GM23248 (cell line): Measurements from ENCODE around the gene LAPTM4A. TPM values are rescaled to one million over a fixed set of nuclear protein-coding genes. Genes with fewer than 3 reads are reported as not detected.

ENCODE experiments used
- DNase-seq: peaks from one replicate; pipeline ENCODE4 v3.0.0-alpha.2; 2015
- H2AFZ ChIP-seq: fragments of 200-600 bp; sonication (generic); 2 replicates; pipeline ENCODE4 v1.6.1; 2016; ENCODE audit warnings: antibody characterized with exemption
- H3F3A ChIP-seq: fragments of 200-600 bp; sonication (generic); 2 replicates; pipeline ENCODE4 v1.6.1; 2016; ENCODE audit warnings: mild to moderate bottlenecking, antibody characterized with exemption, mixed run types; ENCODE audit not compliant: insufficient read depth
- H3K27ac ChIP-seq: fragments of 200-600 bp; sonication (generic); 2 replicates; pipeline ENCODE4 v1.5.1; 2016; ENCODE audit warnings: mild to moderate bottlenecking
- H3K27me3 ChIP-seq: fragments of 200-600 bp; sonication (generic); replicated peaks from 2 replicates; pipeline ENCODE4 v1.6.1; 2016; ENCODE audit warnings: mild to moderate bottlenecking; ENCODE audit not compliant: insufficient read depth
- H3K36me3 ChIP-seq: fragments of 200-600 bp; sonication (generic); 2 replicates; pipeline ENCODE4 v1.6.1; 2016; ENCODE audit warnings: low read depth, mild to moderate bottlenecking
- H3K4me1 ChIP-seq: fragments of 200-600 bp; sonication (generic); 2 replicates; pipeline ENCODE4 v1.6.1; 2016; ENCODE audit warnings: mild to moderate bottlenecking; ENCODE audit not compliant: insufficient read depth
- H3K4me2 ChIP-seq: fragments of 200-600 bp; sonication (generic); one replicate; pipeline ENCODE4 v1.6.1; 2016; ENCODE audit warnings: mild to moderate bottlenecking; ENCODE audit not compliant: unreplicated experiment
- H3K4me3 ChIP-seq: fragments of 200-600 bp; sonication (generic); 2 replicates; pipeline ENCODE4 v1.5.1; 2016; ENCODE audit warnings: mild to moderate bottlenecking
- H3K79me2 ChIP-seq: fragments of 200-600 bp; sonication (generic); 2 replicates; pipeline ENCODE4 v1.6.1; 2016; ENCODE audit warnings: mild to moderate bottlenecking; ENCODE audit not compliant: insufficient read depth
- H3K9ac ChIP-seq: fragments of 200-600 bp; sonication (generic); 2 replicates; pipeline ENCODE4 v1.6.1; 2016; ENCODE audit warnings: mild to moderate bottlenecking
- H3K9me2 ChIP-seq: fragments of 200-600 bp; sonication (generic); 2 replicates; pipeline ENCODE4 v1.6.1; 2016; ENCODE audit warnings: mixed run types, mild to moderate bottlenecking, moderate library complexity; ENCODE audit not compliant: insufficient read depth
- H3K9me3 ChIP-seq: fragments of 200-600 bp; sonication (generic); one replicate; pipeline ENCODE4 v1.6.1; 2017; ENCODE audit warnings: low read depth
- H4K20me1 ChIP-seq: fragments of 200-600 bp; sonication (generic); 2 replicates; pipeline ENCODE4 v1.6.0; 2016; ENCODE audit not compliant: insufficient read depth
- EZH2 ChIP-seq: fragments of 200-600 bp; sonication (generic); IDR thresholded peaks from 2 replicates; pipeline ENCODE4 v1.6.1; 2018; ENCODE audit warnings: antibody characterized with exemption, mild to moderate bottlenecking; ENCODE audit not compliant: insufficient read depth, poor library complexity, severe bottlenecking
- EZH2phosphoT487 ChIP-seq: fragments of 200-600 bp; sonication (generic); IDR thresholded peaks from 2 replicates; pipeline ENCODE4 v1.6.1; 2018; ENCODE audit warnings: antibody characterized with exemption, moderate library complexity, mild to moderate bottlenecking, low read depth; ENCODE audit not compliant: insufficient read depth
- WGBS, 2 experiments: methylation state at CpG; one replicate each; pipeline ENCODE4 v1.1.6; 2015 to 2017; ENCODE audit warnings: low lambda C conversion rate in 2 of 2, low coverage in 1 of 2; ENCODE audit errors: missing lambda C conversion rate in 2 of 2; 5-methylcytosine and 5-hydroxymethylcytosine counted together
- in situ Hi-C: fragments of 300-500 bp; cut with MboI; formaldehyde crosslinking; loops from 2 replicates; pipeline ENCODE4 v1.15.0; 2020
- polyA plus RNA-seq: library from polyadenylated mRNA; unstranded; fragments of >200 nt; fragmentation: Nextera tagmentation; extraction: Ambion mirVana; gene quantifications from 2 replicates; pipeline ENCODE4 v1.2.1, GENCODE V29; 2016
- total RNA-seq: library from RNA; depleted of rRNA; stranded (reverse); fragments of >200 nt; shearing (Covaris generic); gene quantifications from 2 replicates; pipeline ENCODE4 v1.2.3, GENCODE V29; 2014

The LAPTM4A gene
- total and polyA plus RNA-seq, 2 experiments from 2014 or later = 363 to 752 TPM

- Histone ChIP-seq H3K36me3 (no peaks in the 10 kb centered on the region), H3K9ac (no peak overlapping the region), H4K20me1 (no peaks in the 10 kb centered on the region), H3K9me2 (no peaks in the 10 kb centered on the region), H3K4me1 (peaks cover 34% of the 10 kb centered on the region), H3F3A (peaks cover 40% of the 10 kb centered on the region), H3K9me3 (no peaks in the 10 kb centered on the region), H3K27ac (peak overlapping the region; percentile 99; the same call in 1 of the 2 replicates), H2AFZ (peak overlapping the region; percentile 36; the same call in 1 of the 2 replicates), H3K4me2 (no peak overlapping the region), H3K79me2 (no peaks in the 10 kb centered on the region), H3K27me3 (no peaks in the 10 kb centered on the region), H3K4me3 (no peak overlapping the region)
- in situ Hi-C loops = no loop called here
- DNase-seq = peak; percentile 46
- WGBS, 2 experiments = 39 to 41% methylated on average over 2 of the region's 2 CpGs
- TF ChIP-seq EZH2phosphoT487 (no peak), EZH2 (no peak)
Measured at GRCh38 chr2:20073460-20073859, 22.0 kb upstream of the LAPTM4A start.

DNA sequence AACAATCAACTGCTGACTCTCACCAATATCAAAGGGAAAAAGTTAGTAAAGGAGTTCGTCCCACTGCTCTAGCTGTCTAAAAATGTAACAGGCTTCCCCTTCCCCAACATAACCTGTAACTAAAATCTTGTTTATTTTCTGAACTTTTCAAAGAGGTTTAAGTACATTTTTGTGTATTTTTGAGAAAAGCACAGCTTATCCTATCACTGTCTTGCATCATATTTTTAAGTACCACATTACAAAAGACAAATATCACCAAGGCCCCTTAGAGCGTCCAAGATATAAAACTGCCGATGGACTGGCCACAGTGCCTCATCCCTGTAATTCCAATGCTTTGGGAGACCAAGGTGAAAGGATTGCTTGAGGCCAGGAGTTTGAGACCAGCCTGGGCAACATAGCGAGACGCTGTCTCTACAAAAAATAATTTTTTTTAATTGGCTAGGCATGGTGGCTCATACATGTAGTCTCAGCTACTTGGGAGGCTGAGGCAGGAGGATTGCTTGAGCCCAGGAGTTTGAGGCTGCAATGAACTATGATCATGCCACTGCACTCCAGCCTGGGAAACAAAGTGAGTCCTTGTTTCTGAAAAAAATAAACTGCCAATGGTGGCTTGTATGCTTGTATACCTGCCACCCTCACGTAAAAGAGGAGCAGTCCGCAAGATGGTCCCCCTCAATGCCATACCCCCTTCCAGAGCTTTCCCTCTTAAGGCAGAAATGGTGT is 21.2 kb upstream of the LAPTM4A start:
- H3K36me3 ChIP-seq = no peaks in the 10 kb centered on the region
- no peak for TF ChIP-seq EZH2phosphoT487
- TF ChIP-seq EZH2 = no peak
- no peaks in the 10 kb centered on the region for H3K79me2 ChIP-seq
- H3K4me1 ChIP-seq = peaks cover 37% of the 10 kb centered on the region
- in situ Hi-C loops = no loop called here
- H3K4me3 ChIP-seq = peak overlapping the region; percentile 65
- 62 to 65% methylated on average over 7 of the region's 7 CpGs for WGBS, 2 experiments
- peak overlapping the region; percentile 90 for H3K9ac ChIP-seq
- H3F3A ChIP-seq = peaks cover 46% of the 10 kb centered on the region
- no peaks in the 10 kb centered on the region for H3K27me3 ChIP-seq
- H2AFZ ChIP-seq = peak overlapping the region; percentile 64
- DNase-seq = no peak
- no peaks in the 10 kb centered on the region for H3K9me3 ChIP-seq
- peak overlapping the region; percentile 99 for H3K27ac ChIP-seq
- no peaks in the 10 kb centered on the region for H4K20me1 ChIP-seq
- no peaks in the 10 kb centered on the region for H3K9me2 ChIP-seq
- H3K4me2 ChIP-seq = peak overlapping the region; percentile 88

GRCh38 chr2:20071397-20072383 is 20.3 kb upstream of the LAPTM4A start:
- peak overlapping the region; percentile 88 for H3K4me2 ChIP-seq
- H2AFZ ChIP-seq = peak overlapping the region; percentile 64
- no peaks in the 10 kb centered on the region for H4K20me1 ChIP-seq
- no peaks in the 10 kb centered on the region for H3K27me3 ChIP-seq
- H3K36me3 ChIP-seq = no peaks in the 10 kb centered on the region
- peak overlapping the region; percentile 99 for H3K27ac ChIP-seq
- H3F3A ChIP-seq = peaks cover 53% of the 10 kb centered on the region
- H3K9ac ChIP-seq = peak overlapping the region; percentile 90
- H3K4me1 ChIP-seq = peaks cover 41% of the 10 kb centered on the region
- in situ Hi-C loops = no loop called here
- H3K4me3 ChIP-seq = peak overlapping the region; percentile 65
- 1 to 2% methylated on average over 14 of the region's 14 CpGs for WGBS, 2 experiments
- peak; percentile 95 for DNase-seq
- H3K79me2 ChIP-seq = no peaks in the 10 kb centered on the region
- no peaks in the 10 kb centered on the region for H3K9me2 ChIP-seq
- H3K9me3 ChIP-seq = no peaks in the 10 kb centered on the region
- no peak for TF ChIP-seq EZH2
- no peak for TF ChIP-seq EZH2phosphoT487

DNA sequence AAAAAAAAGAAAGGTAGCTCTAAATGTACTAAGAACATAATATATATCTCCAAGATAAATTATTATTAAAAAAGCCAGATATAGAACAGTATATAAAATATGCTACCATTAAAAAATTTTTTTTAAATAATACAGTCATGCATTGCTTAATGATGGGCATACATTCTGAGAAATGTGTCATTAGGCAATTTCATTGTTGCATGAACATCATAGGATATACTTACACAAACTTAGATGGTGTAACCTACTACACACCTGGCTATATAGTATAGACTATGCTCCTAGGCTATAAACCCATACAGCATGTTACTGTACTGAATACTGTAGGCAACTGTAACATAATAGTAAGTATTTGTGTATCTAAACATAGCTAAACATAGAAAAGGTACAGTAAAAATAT is 18.3 kb upstream of the LAPTM4A start:
- Histone ChIP-seq H3K27ac (no peak overlapping the region), H3K27me3 (no peaks in the 10 kb centered on the region), H3K4me3 (no peak overlapping the region), H3K9ac (no peak overlapping the region), H3K9me3 (no peaks in the 10 kb centered on the region), H3F3A (peaks cover 53% of the 10 kb centered on the region), H3K9me2 (no peaks in the 10 kb centered on the region), H3K36me3 (no peaks in the 10 kb centered on the region), H3K79me2 (no peaks in the 10 kb centered on the region), H2AFZ (no peak overlapping the region), H3K4me2 (no peak overlapping the region), H3K4me1 (peaks cover 47% of the 10 kb centered on the region), H4K20me1 (no peaks in the 10 kb centered on the region)
- TF ChIP-seq EZH2 = no peak
- no peak for TF ChIP-seq EZH2phosphoT487
- no peak for DNase-seq
- in situ Hi-C loops = no loop called here
